Measurements from ENCODE around the gene RBP3. TPM values are rescaled to one million over a fixed set of nuclear protein-coding genes. Genes with fewer than 3 reads are reported as not detected.

RBP3 gene
- total RNA-seq, 4 donors from 2014 or later: not detected

DNA sequence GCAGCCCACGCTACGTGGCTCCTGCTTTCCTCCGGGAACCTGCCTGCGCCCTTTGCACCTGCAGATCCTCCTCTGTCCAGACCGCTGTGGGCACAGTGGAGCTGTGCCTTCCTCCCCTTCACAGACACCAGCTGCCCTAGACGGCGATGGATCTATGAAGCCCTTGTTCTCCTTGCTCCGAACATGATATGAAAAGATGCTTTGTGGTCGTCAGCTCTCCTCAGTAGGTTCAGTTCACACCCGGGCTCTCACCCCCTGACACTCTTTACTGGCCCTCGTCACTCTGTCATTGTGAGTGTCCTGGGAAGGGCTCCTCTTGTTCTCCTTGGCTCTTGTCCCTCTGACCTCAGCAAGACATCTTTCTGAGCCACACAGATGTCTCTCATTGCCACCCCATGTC is 31.7 kb downstream of the RBP3 start:
- no peak for DNase-seq
- intact Hi-C loops (cut with DNase I; ENCODE audit: low total_unique reads): no loop called here
- no peak for TF ChIP-seq POLR2A (IDR thresholded peaks at IDR 0.05)
- no peak for TF ChIP-seq CTCF (IDR thresholded peaks at IDR 0.05 in 4 of 5, conservative IDR thresholded peaks at IDR 0.05 in 1 of 5)
- no peak for ATAC-seq
- Histone ChIP-seq H3K27me3 (no peaks in the 10 kb centered on the region), H3K36me3 (no peaks in the 10 kb centered on the region), H3K27ac (no peak overlapping the region), H3K9me3 (no peaks in the 10 kb centered on the region), H3K4me1 (peaks cover 16 to 18% of the 10 kb centered on the region in 2 donors), H3K4me3 (no peak overlapping the region)
- in situ Hi-C loops (cut with MboI; ENCODE audit: low sequenced_read_pairs in 4 of 4): loop anchor here in 3 of 4 donors (5.0 to 25.0 kb wide), 3 partner anchors 1093 to 1098 kb away; partner anchors contain the start of gene ANTXRL (in 2 of the 3)

DNA sequence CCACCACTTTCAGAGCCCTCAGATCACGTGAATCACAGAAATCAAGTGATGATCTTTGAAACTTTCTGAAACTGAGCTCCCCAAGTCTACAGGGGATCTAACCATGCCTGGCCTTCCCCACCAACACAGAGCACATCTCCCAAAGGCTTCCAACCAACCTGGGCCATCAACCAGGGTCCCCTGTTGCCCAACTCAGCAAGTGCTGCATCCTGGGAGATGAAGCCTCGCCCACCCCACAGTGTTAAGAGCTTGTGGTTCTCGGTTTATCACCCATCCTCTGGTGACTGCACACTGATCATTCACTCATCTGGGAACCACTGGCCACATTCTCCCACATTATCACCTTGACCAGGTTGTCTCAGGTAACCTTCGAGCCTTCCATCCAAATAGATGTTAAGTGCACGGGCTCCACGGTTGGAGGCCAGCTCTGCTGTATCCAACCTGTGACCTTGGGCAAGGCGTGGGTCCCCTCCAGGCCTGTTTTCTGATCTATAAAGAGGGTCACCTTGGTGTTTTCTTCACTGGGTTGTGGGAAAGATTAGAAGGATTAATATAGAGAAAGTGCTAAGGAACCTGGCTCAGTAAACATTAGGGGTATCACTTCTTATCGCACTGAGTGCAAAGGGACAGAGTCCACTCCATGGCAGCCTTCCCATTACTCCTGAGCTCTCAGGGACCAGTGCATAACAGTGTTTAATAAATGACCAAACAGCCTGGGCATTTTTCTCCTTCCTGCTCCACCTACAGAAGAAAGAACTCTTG is 32.4 kb downstream of the RBP3 start:
- in situ Hi-C loops (cut with MboI; ENCODE audit: low sequenced_read_pairs in 4 of 4): loop anchor here in 3 of 4 donors (5.0 to 25.0 kb wide), 3 partner anchors 1093 to 1098 kb away; partner anchors contain the start of gene ANTXRL (in 2 of the 3)
- intact Hi-C loops (cut with DNase I; ENCODE audit: low total_unique reads): no loop called here
- Histone ChIP-seq H3K4me3 (no peak overlapping the region), H3K4me1 (peaks cover 17 to 18% of the 10 kb centered on the region in 2 donors), H3K9me3 (no peaks in the 10 kb centered on the region), H3K27me3 (no peaks in the 10 kb centered on the region), H3K36me3 (no peaks in the 10 kb centered on the region), H3K27ac (no peak overlapping the region)
- DNase-seq: no peak
- TF ChIP-seq CTCF (IDR thresholded peaks at IDR 0.05 in 4 of 5, conservative IDR thresholded peaks at IDR 0.05 in 1 of 5) (no peak), POLR2A (IDR thresholded peaks at IDR 0.05) (no peak)
- ATAC-seq: no peak

DNA sequence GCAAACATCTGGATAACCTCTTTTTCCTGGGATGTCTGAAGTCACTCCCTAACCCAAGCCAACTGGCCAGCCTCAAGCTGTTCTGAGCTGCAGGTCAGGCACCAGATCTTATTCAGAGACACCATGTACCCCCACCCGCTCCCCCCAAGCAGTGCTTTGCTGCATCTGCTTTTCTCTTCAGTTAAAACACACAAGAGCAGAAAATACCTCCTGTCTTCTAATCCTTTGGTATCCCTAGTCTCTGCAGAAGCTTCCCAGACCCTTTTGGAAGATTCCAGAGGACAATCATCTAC is 32.9 kb downstream of the RBP3 start:
- H3K9me3 ChIP-seq: no peaks in the 10 kb centered on the region
- H3K27me3 ChIP-seq: no peaks in the 10 kb centered on the region
- ATAC-seq (no peak), DNase-seq (no peak)
- TF ChIP-seq CTCF (IDR thresholded peaks at IDR 0.05 in 4 of 5, conservative IDR thresholded peaks at IDR 0.05 in 1 of 5) (no peak), POLR2A (IDR thresholded peaks at IDR 0.05) (no peak)
- no peak overlapping the region for H3K4me3 ChIP-seq
- peaks cover 17 to 18% of the 10 kb centered on the region in 2 donors for H3K4me1 ChIP-seq
- in situ Hi-C loops (cut with MboI; ENCODE audit: low sequenced_read_pairs in 4 of 4) (loop anchor here in 3 of 4 donors (5.0 to 25.0 kb wide), 3 partner anchors 1094 to 1099 kb away; partner anchors contain the start of gene ANTXRL (in 2 of the 3)), intact Hi-C loops (cut with DNase I; ENCODE audit: low total_unique reads) (no loop called here)
- H3K36me3 ChIP-seq: no peaks in the 10 kb centered on the region
- H3K27ac ChIP-seq: no peak overlapping the region

GRCh38 chr10:47381427-47382379 is 33.5 kb downstream of the RBP3 start:
- in situ Hi-C loops (cut with MboI; ENCODE audit: low sequenced_read_pairs in 4 of 4): loop anchor here in 3 of 4 donors (5.0 to 25.0 kb wide), 3 partner anchors 1094 to 1099 kb away; partner anchors contain the start of gene ANTXRL (in 2 of the 3)

More at GRCh38 chr10:47381427-47382379, 33.5 kb downstream of the RBP3 start:
- ATAC-seq (no peak), DNase-seq (no peak)
- H3K36me3 ChIP-seq: no peaks in the 10 kb centered on the region
- TF ChIP-seq POLR2A (IDR thresholded peaks at IDR 0.05) (no peak), CTCF (IDR thresholded peaks at IDR 0.05 in 4 of 5, conservative IDR thresholded peaks at IDR 0.05 in 1 of 5) (no peak)
- no peak overlapping the region for H3K27ac ChIP-seq
- intact Hi-C loops (cut with DNase I; ENCODE audit: low total_unique reads): no loop called here
- H3K4me3 ChIP-seq: no peak overlapping the region
- H3K9me3 ChIP-seq: no peaks in the 10 kb centered on the region
- H3K4me1 ChIP-seq: peaks cover 17 to 18% of the 10 kb centered on the region in 2 donors
- H3K27me3 ChIP-seq: no peaks in the 10 kb centered on the region

Measured in gastrocnemius medialis (tissue), 4 donors.